ENCODE measurements around the gene SLC5A5. TPM values are rescaled to one million over a fixed set of nuclear protein-coding genes. Genes with fewer than 3 reads are reported as not detected.

SLC5A5 gene
- total RNA-seq, 1 donor from 2014 or later: not detected

DNA sequence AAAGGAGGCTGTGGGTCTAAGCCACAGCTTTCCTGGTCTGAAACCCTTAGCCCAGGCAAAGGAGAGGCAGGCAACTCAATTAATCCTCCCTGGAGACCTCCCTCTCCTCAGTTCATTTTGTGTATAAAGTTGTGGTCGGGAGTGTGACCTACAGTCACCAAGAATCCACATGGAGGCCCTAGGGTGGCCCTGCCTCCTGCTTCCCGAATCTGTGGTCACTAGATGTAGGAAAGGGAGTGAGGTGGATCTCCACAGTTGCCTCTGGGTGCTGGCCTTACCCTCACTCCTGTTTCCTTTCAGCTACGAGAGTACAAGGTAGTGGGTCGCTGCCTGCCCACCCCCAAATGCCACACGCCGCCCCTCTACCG lies 10.8 kb upstream of the SLC5A5 start:
- intact Hi-C loops (cut with DNase I): loop anchor here (10.0 kb wide), 1 partner anchor 194 kb away; no protein-coding TSS in a partner anchor

DNA sequence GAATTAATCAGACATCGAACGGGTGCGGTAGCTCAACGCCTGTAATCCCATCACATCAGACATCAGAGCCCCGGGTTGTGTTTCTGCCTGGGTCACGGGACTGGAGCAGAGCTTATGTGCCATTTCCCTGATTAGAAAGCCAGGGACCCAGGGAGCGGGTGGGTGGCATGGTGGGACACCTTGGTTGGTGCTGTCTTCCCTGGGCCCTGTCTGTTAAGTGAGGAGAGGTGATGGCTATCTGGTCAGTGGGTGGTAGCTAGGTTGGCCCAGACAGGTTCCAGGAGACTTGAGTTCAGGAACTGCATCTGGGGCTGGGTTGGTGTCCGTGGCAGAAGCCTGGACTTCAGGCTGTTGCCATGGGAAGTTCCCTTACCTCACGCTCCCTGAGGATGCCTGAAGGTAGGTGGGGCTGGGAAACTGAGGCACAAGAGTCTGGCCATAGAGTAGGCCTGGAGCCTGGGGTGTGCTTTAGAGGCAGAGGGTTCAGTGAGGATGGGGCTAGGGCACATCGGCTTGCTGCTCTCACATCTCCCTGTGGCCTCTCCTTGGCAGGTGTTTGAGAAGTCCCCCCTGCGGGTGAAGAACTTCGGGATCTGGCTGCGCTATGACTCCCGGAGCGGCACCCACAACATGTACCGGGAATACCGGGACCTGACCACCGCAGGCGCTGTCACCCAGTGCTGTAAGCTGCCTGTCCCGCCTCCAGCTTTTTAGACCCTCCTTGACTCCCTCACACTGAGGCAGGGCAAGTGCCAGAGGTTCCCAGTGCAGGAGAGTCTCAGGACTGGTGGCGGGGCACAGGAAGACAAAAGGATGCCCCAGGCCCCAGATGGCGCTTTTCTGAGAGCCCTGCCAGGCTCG lies 10.0 kb upstream of the SLC5A5 start:
- intact Hi-C loops (cut with DNase I): loop anchor here (10.0 kb wide), 1 partner anchor 193 kb away; no protein-coding TSS in a partner anchor
- Histone ChIP-seq H3K4me3 (peak overlapping the region in 1 of 2 donors; percentile 94), H3K27me3 (no peaks in the 10 kb centered on the region), H3K4me1 (peaks cover 10 to 17% of the 10 kb centered on the region in 2 donors), H3K36me3 (peaks cover 38 to 49% of the 10 kb centered on the region in 2 donors), H3K9me3 (no peaks in the 10 kb centered on the region), H3K27ac (no peak overlapping the region)
- TF ChIP-seq, protein P1, sequence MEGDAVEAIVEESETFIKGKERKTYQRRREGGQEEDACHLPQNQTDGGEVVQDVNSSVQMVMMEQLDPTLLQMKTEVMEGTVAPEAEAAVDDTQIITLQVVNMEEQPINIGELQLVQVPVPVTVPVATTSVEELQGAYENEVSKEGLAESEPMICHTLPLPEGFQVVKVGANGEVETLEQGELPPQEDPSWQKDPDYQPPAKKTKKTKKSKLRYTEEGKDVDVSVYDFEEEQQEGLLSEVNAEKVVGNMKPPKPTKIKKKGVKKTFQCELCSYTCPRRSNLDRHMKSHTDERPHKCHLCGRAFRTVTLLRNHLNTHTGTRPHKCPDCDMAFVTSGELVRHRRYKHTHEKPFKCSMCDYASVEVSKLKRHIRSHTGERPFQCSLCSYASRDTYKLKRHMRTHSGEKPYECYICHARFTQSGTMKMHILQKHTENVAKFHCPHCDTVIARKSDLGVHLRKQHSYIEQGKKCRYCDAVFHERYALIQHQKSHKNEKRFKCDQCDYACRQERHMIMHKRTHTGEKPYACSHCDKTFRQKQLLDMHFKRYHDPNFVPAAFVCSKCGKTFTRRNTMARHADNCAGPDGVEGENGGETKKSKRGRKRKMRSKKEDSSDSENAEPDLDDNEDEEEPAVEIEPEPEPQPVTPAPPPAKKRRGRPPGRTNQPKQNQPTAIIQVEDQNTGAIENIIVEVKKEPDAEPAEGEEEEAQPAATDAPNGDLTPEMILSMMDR (IDR thresholded peaks at IDR 0.05): no peak
- no peak for DNase-seq (ENCODE audit: low spot score in 2 of 2)

More for the DNA sequence above, 10.8 kb upstream of the SLC5A5 start:
- Histone ChIP-seq H3K4me1 (peaks cover 10 to 17% of the 10 kb centered on the region in 2 donors), H3K9me3 (no peaks in the 10 kb centered on the region), H3K27me3 (no peaks in the 10 kb centered on the region), H3K36me3 (peaks cover 38 to 49% of the 10 kb centered on the region in 2 donors), H3K4me3 (peak overlapping the region; percentile 93 to 94), H3K27ac (no peak overlapping the region)
- TF ChIP-seq, protein P1 (IDR thresholded peaks at IDR 0.05): no peak
- no peak for DNase-seq (ENCODE audit: low spot score in 2 of 2)

GRCh38 chr19:17862711-17863519 lies 8.8 kb upstream of the SLC5A5 start:
- H3K9me3 ChIP-seq: no peaks in the 10 kb centered on the region
- no peak overlapping the region for H3K27ac ChIP-seq
- no peak for DNase-seq (ENCODE audit: low spot score in 2 of 2)
- H3K4me1 ChIP-seq: peaks cover 10 to 17% of the 10 kb centered on the region in 2 donors
- TF ChIP-seq, protein P1 (IDR thresholded peaks at IDR 0.05): no peak
- no peaks in the 10 kb centered on the region for H3K27me3 ChIP-seq
- H3K36me3 ChIP-seq: peaks cover 38 to 49% of the 10 kb centered on the region in 2 donors
- intact Hi-C loops (cut with DNase I): loop anchor here (10.0 kb wide), 1 partner anchor 192 kb away; no protein-coding TSS in a partner anchor
- H3K4me3 ChIP-seq: no peak overlapping the region

- Histone ChIP-seq H3K27ac (no peak overlapping the region), H3K36me3 (peaks cover 38 to 49% of the 10 kb centered on the region in 2 donors), H3K4me3 (no peak overlapping the region), H3K4me1 (peaks cover 10 to 17% of the 10 kb centered on the region in 2 donors), H3K9me3 (no peaks in the 10 kb centered on the region), H3K27me3 (no peaks in the 10 kb centered on the region)
- no peak for DNase-seq (ENCODE audit: low spot score in 2 of 2)
- TF ChIP-seq, protein P1 (IDR thresholded peaks at IDR 0.05): no peak
- intact Hi-C loops (cut with DNase I): loop anchor here (10.0 kb wide), 1 partner anchor 191 kb away; no protein-coding TSS in a partner anchor
These were observed 8.1 kb upstream of the SLC5A5 start for GRCh38 chr19:17863520-17864182.

Data from ascending aorta (tissue), 2 donors.